Esophagus muscularis mucosa (tissue), 4 donors: ENCODE measurements around the gene GNA14. TPM values are rescaled to one million over a fixed set of nuclear protein-coding genes. Genes with fewer than 3 reads are reported as not detected.

ENCODE experiments used
- DNase-seq: peaks from one replicate; pipeline ENCODE4 v3.0.0-alpha.2; 2017; ENCODE audit errors: extremely low spot score
- H3K27ac ChIP-seq, 4 donors: fragments of 200-600 bp; sonication (generic); replicated peaks in 1 of 4; 1 replicate in 3 of 4; 2 replicates in 1 of 4; pipeline ENCODE4 v1.5.1; 2016 to 2019; ENCODE audit warnings: mild to moderate bottlenecking in 1 of 4
- H3K27me3 ChIP-seq, 4 donors: fragments of 200-600 bp; sonication (generic); one replicate each; pipeline versions ENCODE4 v1.5.1 to v1.6.0; 2016 to 2019
- H3K36me3 ChIP-seq, 4 donors: fragments of 200-600 bp; sonication (generic); one replicate each; pipeline ENCODE4 v1.5.1; 2016 to 2019
- H3K4me1 ChIP-seq, 4 donors: fragments of 200-600 bp; sonication (generic); one replicate each; pipeline ENCODE4 v1.5.1; 2016 to 2019
- H3K4me3 ChIP-seq, 4 donors: fragments of 200-600 bp; sonication (generic); 1 replicate in 2 of 4; 2 replicates in 2 of 4; pipeline ENCODE4 v1.5.1; 2016 to 2019; ENCODE audit warnings: mild to moderate bottlenecking in 4 of 4, moderate library complexity in 1 of 4
- H3K9me3 ChIP-seq, 4 donors: fragments of 200-600 bp; sonication (generic); 1 replicate in 3 of 4; 2 replicates in 1 of 4; pipeline ENCODE4 v1.5.1; 2016 to 2019
- EP300 ChIP-seq: sonication (generic); formaldehyde crosslinking; IDR thresholded peaks from one replicate; pipeline ENCODE4 v1.6.1; 2017; ENCODE audit warnings: antibody characterized with exemption
- POLR2A ChIP-seq: fragments of 450-650 bp; IDR thresholded peaks from one replicate; pipeline ENCODE4 v1.6.1; 2017; ENCODE audit warnings: antibody characterized with exemption, moderate library complexity, mild to moderate bottlenecking, low read depth
- POLR2AphosphoS5 ChIP-seq, 2 donors: sonication (generic); formaldehyde crosslinking; IDR thresholded peaks; one replicate each; pipeline ENCODE4 v1.6.1; 2017; ENCODE audit warnings: antibody characterized with exemption in 2 of 2
- WGBS: methylation state at CpG from one replicate; pipeline ENCODE4 v1.1.5; 2018; 5-methylcytosine and 5-hydroxymethylcytosine counted together
- intact Hi-C: fragments of 100-400 bp; cut with DNase I; formaldehyde crosslinking; loops from one replicate; pipeline ENCODE4 v1.15.1; 2023
- total RNA-seq, 4 donors: library from RNA; depleted of rRNA; stranded (reverse); fragments of >200 nt; gene quantifications; one replicate each; pipeline versions ENCODE4 v1.1.0 to v1.2.1, GENCODE V29; 2016
- TF ChIP-seq, protein P1 (sequence below), 3 experiments: fragments of 200-600 bp in 2 of 3; fragments of 450-650 bp in 1 of 3; sonication (generic) in 2 of 3; IDR thresholded peaks; one replicate each; pipeline ENCODE4 v1.5.1; 2017 to 2019; ENCODE audit warnings: antibody characterized with exemption in 3 of 3, mild to moderate bottlenecking in 2 of 3, moderate library complexity in 1 of 3

GNA14 gene
- total RNA-seq, 4 donors from 2014 or later = 4.7 to 9.4 (median 7.4) TPM

DNA sequence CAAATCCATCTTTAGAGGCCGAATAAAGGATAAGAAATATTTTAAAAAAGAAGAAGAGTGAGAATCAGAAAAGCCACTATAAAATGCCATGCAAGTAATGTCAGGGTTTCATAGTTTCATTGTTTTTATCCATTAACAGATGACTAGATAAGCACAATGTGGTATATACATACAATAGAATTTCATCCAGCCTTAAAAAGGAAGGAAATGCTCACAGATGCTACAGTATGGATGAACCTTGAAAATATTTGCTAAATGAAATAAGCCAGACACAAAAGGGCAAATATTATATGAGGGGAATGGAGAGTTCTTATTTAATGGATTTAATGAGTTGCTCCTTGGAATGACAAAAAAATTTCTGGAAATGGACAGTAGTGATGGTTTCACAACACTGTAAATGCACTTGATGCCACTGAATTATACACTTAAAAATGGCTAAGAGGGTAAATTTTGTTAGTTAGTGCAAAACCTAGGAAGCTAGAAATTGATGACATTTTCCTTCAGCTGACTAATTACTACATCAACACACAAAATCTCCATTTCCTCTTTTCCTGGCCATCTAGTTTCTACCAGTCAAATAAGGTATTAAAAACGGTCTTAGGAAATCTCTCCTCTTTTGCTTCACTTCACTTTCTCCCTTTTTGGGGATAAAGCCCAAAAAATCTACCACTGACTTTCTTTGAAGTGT, 86.6 kb downstream of the GNA14 start:
- DNase-seq = no peak
- no peaks in the 10 kb centered on the region for H3K27me3 ChIP-seq
- H3K27ac ChIP-seq = no peak overlapping the region
- no peak for TF ChIP-seq POLR2AphosphoS5 (IDR thresholded peaks at IDR 0.05)
- no peak for TF ChIP-seq POLR2A
- TF ChIP-seq, protein P1, sequence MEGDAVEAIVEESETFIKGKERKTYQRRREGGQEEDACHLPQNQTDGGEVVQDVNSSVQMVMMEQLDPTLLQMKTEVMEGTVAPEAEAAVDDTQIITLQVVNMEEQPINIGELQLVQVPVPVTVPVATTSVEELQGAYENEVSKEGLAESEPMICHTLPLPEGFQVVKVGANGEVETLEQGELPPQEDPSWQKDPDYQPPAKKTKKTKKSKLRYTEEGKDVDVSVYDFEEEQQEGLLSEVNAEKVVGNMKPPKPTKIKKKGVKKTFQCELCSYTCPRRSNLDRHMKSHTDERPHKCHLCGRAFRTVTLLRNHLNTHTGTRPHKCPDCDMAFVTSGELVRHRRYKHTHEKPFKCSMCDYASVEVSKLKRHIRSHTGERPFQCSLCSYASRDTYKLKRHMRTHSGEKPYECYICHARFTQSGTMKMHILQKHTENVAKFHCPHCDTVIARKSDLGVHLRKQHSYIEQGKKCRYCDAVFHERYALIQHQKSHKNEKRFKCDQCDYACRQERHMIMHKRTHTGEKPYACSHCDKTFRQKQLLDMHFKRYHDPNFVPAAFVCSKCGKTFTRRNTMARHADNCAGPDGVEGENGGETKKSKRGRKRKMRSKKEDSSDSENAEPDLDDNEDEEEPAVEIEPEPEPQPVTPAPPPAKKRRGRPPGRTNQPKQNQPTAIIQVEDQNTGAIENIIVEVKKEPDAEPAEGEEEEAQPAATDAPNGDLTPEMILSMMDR (IDR thresholded peaks at IDR 0.05) = no peak
- no peak for TF ChIP-seq EP300
- no peaks in the 10 kb centered on the region for H3K9me3 ChIP-seq
- no peak overlapping the region for H3K4me3 ChIP-seq
- no peaks in the 10 kb centered on the region for H3K36me3 ChIP-seq
- H3K4me1 ChIP-seq = peaks cover 0 to 4% (median 0%) of the 10 kb centered on the region in 4 donors
- 70% methylated on average over 2 of the region's 2 CpGs for WGBS
- intact Hi-C loops = no loop called here

DNA sequence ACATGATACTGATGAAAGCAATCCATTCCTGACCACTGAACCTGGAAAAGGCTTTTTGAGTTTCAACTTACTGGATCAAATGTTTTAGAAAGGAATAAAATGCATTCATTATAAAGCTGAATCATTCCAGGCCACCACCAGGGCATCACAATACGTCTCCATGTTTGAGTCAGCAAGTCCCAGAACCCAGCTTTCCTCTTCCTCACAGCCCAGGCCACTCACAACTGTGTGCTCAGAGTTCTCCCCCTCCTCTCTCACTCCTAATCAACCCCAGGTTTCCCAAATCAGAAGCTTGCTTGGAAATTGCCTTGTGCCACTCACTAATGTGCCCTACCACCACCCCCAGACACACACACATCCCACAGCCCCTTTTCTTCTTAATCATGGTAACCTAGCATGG, 91.7 kb downstream of the GNA14 start:
- no peak overlapping the region for H3K27ac ChIP-seq
- no peaks in the 10 kb centered on the region for H3K27me3 ChIP-seq
- TF ChIP-seq POLR2AphosphoS5 (IDR thresholded peaks at IDR 0.05) (no peak), POLR2A (no peak), EP300 (no peak)
- TF ChIP-seq, protein P1 (IDR thresholded peaks at IDR 0.05) = no peak
- H3K4me1 ChIP-seq = peaks cover 0 to 10% (median 6%) of the 10 kb centered on the region in 4 donors
- intact Hi-C loops = no loop called here
- no peak for DNase-seq
- 63% methylated on average over 1 of the region's 1 CpG for WGBS
- no peaks in the 10 kb centered on the region for H3K9me3 ChIP-seq
- no peak overlapping the region for H3K4me3 ChIP-seq
- no peaks in the 10 kb centered on the region for H3K36me3 ChIP-seq

DNA sequence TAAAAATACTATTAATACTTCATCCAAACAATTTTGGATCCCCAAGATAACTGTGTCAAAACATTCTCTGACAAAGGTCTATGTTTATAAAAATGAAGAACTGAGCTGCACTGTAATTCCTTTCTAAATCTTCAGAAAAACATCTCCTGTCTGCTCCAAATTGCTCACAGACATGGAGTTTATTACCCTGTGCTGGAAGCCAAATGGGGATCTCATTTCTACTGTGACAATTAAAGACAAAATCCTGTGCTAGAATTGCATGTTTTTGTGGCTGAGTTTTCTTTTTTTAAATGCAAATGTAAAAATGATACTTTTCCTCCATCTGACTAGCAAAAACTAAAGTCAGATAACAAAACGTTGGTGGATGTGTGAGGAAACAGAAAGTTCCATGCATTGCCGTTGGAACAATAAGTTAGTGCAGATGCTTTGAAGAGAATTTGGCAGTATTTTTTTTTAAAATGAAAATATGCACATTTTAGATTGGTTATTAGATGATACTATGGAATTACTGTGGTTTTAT, 93.5 kb downstream of the GNA14 start:
- intact Hi-C loops = no loop called here
- peak overlapping the region in 1 of 4 donors; percentile 0 for H3K27ac ChIP-seq

DNA sequence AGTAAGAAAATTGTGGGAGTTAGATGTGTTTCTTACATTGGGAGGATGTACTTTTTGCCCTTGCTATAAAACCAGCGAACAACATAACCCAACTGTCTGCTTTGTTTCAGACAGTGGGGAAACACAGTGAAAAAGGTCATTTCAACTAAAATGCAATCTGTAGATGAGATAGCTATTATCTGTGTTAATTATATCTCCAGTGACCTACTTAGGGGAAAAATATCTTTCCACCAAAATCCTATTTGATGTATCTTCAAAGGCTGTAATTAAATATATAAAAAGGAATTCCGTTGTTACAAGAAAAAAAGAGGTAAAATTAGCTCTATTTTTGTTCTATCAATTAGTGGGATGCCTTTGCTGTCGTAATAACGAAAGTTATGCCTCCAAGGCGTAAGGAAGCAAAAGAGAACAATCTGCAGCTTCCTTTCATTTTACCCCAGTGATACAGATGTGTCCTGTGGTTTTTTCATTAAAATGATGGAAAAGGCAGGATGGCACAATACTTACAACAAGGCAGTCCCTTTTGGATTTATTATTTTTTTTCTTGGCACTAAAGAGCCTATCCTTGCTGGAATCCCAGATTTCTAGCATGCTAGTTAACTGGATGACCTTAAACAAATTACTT, 100.9 kb downstream of the GNA14 start:
- peaks cover 0 to under 1% (median 0%) of the 10 kb centered on the region in 4 donors for H3K9me3 ChIP-seq
- H3K27ac ChIP-seq = no peak overlapping the region
- intact Hi-C loops = no loop called here
- no peaks in the 10 kb centered on the region for H3K27me3 ChIP-seq
- TF ChIP-seq POLR2AphosphoS5 (IDR thresholded peaks at IDR 0.05) (no peak), POLR2A (no peak), EP300 (no peak)
- TF ChIP-seq, protein P1 (IDR thresholded peaks at IDR 0.05) = no peak
- H3K4me3 ChIP-seq = no peak overlapping the region
- DNase-seq = no peak
- no peaks in the 10 kb centered on the region for H3K4me1 ChIP-seq
- 85% methylated on average over 5 of the region's 5 CpGs for WGBS
- no peaks in the 10 kb centered on the region for H3K36me3 ChIP-seq

More for the DNA sequence above, 93.5 kb downstream of the GNA14 start:
- TF ChIP-seq, protein P1 (IDR thresholded peaks at IDR 0.05) = no peak
- TF ChIP-seq POLR2A (no peak), POLR2AphosphoS5 (IDR thresholded peaks at IDR 0.05) (no peak), EP300 (no peak)
- Histone ChIP-seq H3K9me3 (no peaks in the 10 kb centered on the region), H3K4me1 (peaks cover 0 to 10% (median 6%) of the 10 kb centered on the region in 4 donors), H3K27me3 (no peaks in the 10 kb centered on the region), H3K36me3 (no peaks in the 10 kb centered on the region), H3K4me3 (no peak overlapping the region)
- no peak for DNase-seq
- 28% methylated on average over 2 of the region's 2 CpGs for WGBS
